Endothelial cell of umbilical vein (primary cell): ENCODE data around the gene ZNF81.

Source experiments
- CTCF ChIP-seq, 2 donors: IDR thresholded peaks; 1 replicate in 1 of 2; 2 replicates in 1 of 2; pipeline ENCODE4 v1.5.1; 2011; ENCODE audit warnings: low read length in 2 of 2, mild to moderate bottlenecking in 2 of 2, moderate library complexity in 2 of 2, control low read depth in 1 of 2, inconsistent platforms in 1 of 2, low read depth in 1 of 2; ENCODE audit not compliant: insufficient read depth in 1 of 2; ENCODE audit errors: extremely low read depth in 1 of 2
- EZH2 ChIP-seq: IDR thresholded peaks from 2 replicates; pipeline ENCODE4 v1.6.1; 2012; ENCODE audit warnings: borderline replicate concordance, low read depth, mild to moderate bottlenecking, moderate library complexity, low read length, inconsistent platforms; ENCODE audit not compliant: severe bottlenecking
- GATA2 ChIP-seq: IDR thresholded peaks from 2 replicates; pipeline ENCODE4 v1.7.0; 2011; ENCODE audit warnings: low read depth, mild to moderate bottlenecking, moderate library complexity, mixed read lengths, low read length; ENCODE audit not compliant: insufficient read length, insufficient read depth
- MAX ChIP-seq: IDR thresholded peaks from 2 replicates; pipeline ENCODE4 v1.6.1; 2011; ENCODE audit not compliant: insufficient read depth, insufficient read length
- POLR2A ChIP-seq: IDR thresholded peaks from 2 replicates; pipeline ENCODE4 v1.6.1; 2012; ENCODE audit warnings: low read depth, mild to moderate bottlenecking, control low read depth, low read length

DNA sequence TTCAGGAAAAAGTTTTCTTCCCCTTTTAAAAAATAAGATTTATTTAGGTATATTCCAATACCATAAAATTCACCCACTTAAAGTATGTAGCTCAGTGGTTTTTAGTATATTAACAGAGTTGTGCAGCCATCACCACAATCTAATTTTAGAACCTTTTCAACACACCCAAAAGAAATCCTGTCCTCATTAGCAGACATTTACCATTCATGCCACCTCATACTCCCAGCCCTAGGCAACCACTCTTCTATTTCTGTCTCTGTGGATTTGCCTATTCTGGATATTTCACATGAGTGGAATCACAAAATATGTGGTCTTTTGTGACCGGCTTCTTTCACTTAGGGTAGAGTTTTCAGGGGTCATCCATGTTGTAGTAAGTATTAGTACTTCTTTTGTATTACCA, 7.4 kb downstream of the ZNF81 start:
- TF ChIP-seq EZH2 = no peak
- TF ChIP-seq POLR2A = no peak
- no peak for TF ChIP-seq CTCF (IDR thresholded peaks at IDR 0.05; ENCODE audit: extremely low read depth in 1 of 2, insufficient read depth in 1 of 2, low read depth in 1 of 2, low read length in 2 of 2)
- no peak for TF ChIP-seq MAX
- TF ChIP-seq GATA2 = no peak
